Measurements from ENCODE around the gene CCDC3. TPM values are rescaled to one million over a fixed set of nuclear protein-coding genes. Genes with fewer than 3 reads are reported as not detected.

The CCDC3 gene
- total and polyA plus RNA-seq, 2 of the 8 experiments (the other 6 are each of a cell fraction or from before 2014, with no cell fraction given) = 3.4 to 3.7 TPM

DNA sequence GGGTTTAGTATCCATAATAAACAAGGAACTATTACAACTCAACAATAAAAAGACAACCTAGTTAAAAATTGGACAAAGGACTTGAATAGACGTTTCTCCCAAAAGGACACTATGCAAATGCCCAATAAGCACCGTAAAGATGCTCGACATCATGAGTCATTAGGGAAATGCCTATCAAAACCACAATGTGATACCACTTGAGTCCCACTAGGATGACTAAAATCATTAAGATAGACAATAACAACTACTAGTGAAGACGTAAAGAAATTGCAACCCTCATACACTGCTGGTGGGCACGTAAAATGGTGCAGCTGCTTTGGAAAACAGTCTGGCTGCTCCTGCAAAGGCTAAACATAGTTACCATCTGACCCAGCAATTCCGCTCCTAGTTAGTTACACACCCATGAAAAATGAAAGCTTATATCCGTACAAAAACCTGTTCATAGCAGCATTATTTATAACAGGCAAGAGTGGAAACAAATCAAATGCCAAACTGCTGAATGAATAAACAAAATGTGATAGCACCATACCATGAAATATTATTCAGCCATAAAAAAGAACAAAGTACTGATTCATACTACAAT lies 17.3 kb downstream of the CCDC3 start:
- POLR2A ChIA-PET (ENCODE audit: partially characterized antibody) = no interaction called here
- Histone ChIP-seq H4K5ac (ENCODE audit: insufficient read length, low read depth, low read length) (no peak overlapping the region), H3K4ac (replicated peaks; ENCODE audit: insufficient read length, low read depth, low read length) (no peak overlapping the region), H3K23ac (ENCODE audit: insufficient read length) (no peak overlapping the region), H3K23me2 (ENCODE audit: low read depth, low read length) (no peaks in the 10 kb centered on the region), H2BK120ac (replicated peaks; ENCODE audit: low read depth, low read length) (no peak overlapping the region), H4K20me1 (replicated peaks in 1 of 2; ENCODE audit: control insufficient read depth in 1 of 2, insufficient read depth in 2 of 2, low read length in 2 of 2) (no peaks in the 10 kb centered on the region), H3K56ac (replicated peaks; ENCODE audit: insufficient read length, low read depth, low read length) (no peak overlapping the region), H3K27ac (ENCODE audit: low read depth, low read length) (no peak overlapping the region), H2BK15ac (ENCODE audit: low read length) (no peak overlapping the region), H2AFZ (ENCODE audit: low read length) (no peak overlapping the region), H3K18ac (ENCODE audit: extremely low read depth, low read length) (no peak overlapping the region), H4K91ac (replicated peaks; ENCODE audit: insufficient read length, low read length) (no peak overlapping the region), H2AK5ac (ENCODE audit: low read depth, low read length) (no peak overlapping the region), H3K9ac (replicated peaks in 1 of 4; ENCODE audit: extremely low read depth in 1 of 4, low read depth in 3 of 4, low read length in 3 of 4) (no peak overlapping the region), H2BK20ac (ENCODE audit: low read length) (no peak overlapping the region), H4K8ac (ENCODE audit: extremely low read depth, insufficient read depth, low read length) (no peak overlapping the region), H3K4me3 (ENCODE audit: extremely low read depth in 1 of 4, insufficient read depth in 2 of 4, low read depth in 3 of 4, low read length in 4 of 4) (no peak overlapping the region), H2BK12ac (ENCODE audit: low read depth, low read length) (no peak overlapping the region), H2BK5ac (ENCODE audit: low read depth, low read length) (no peak overlapping the region), H3K79me1 (ENCODE audit: low read depth, low read length) (no peaks in the 10 kb centered on the region), H3K9me3 (ENCODE audit: insufficient read depth in 2 of 2, low read depth in 1 of 2, low read length in 1 of 2) (no peaks in the 10 kb centered on the region), H3K4me2 (ENCODE audit: insufficient read depth in 1 of 2, low read depth in 2 of 2, low read length in 2 of 2) (no peak overlapping the region), H3K14ac (ENCODE audit: insufficient read length) (no peak overlapping the region), H3K79me2 (ENCODE audit: control insufficient read depth in 1 of 2, insufficient read depth in 2 of 2, low read length in 2 of 2) (no peaks in the 10 kb centered on the region), H3K36me3 (ENCODE audit: control insufficient read depth in 2 of 4, insufficient read depth in 4 of 4, low read length in 3 of 4) (no peaks in the 10 kb centered on the region), H3K27me3 (replicated peaks in 1 of 4; ENCODE audit: control insufficient read depth in 3 of 4, extremely low read depth in 1 of 4, insufficient read depth in 3 of 4, low read length in 3 of 4) (no peaks in the 10 kb centered on the region), H3K4me1 (replicated peaks in 1 of 4; ENCODE audit: control insufficient read depth in 3 of 4, insufficient read depth in 4 of 4, low read length in 3 of 4) (no peaks in the 10 kb centered on the region)
- TF ChIP-seq, protein P1, sequence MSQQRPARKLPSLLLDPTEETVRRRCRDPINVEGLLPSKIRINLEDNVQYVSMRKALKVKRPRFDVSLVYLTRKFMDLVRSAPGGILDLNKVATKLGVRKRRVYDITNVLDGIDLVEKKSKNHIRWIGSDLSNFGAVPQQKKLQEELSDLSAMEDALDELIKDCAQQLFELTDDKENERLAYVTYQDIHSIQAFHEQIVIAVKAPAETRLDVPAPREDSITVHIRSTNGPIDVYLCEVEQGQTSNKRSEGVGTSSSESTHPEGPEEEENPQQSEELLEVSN (IDR thresholded peaks at IDR 0.05) = no peak
- no peak for TF ChIP-seq NRF1 (IDR thresholded peaks at IDR 0.05; ENCODE audit: low read depth, low read length)
- TF ChIP-seq EP300 (IDR thresholded peaks at IDR 0.05; ENCODE audit: borderline replicate concordance in 1 of 2, low read depth in 2 of 2, low read length in 2 of 2) = no peak
- TF ChIP-seq POLR2AphosphoS5 (IDR thresholded peaks at IDR 0.05; ENCODE audit: low read depth, low read length) = no peak
- no peak for TF ChIP-seq EGR1 (IDR thresholded peaks at IDR 0.05; ENCODE audit: borderline replicate concordance, low read depth, low read length)
- FAIRE-seq = no peak
- DNase-seq (ENCODE audit: low read depth in 1 of 2, low spot score in 2 of 2) = no peak
- WGBS, 2 experiments (ENCODE audit: extremely low coverage in 1 of 2, insufficient coverage in 1 of 2, insufficient read length in 1 of 2, insufficient replicate concordance in 2 of 2, low coverage in 1 of 2, low lambda C conversion rate in 2 of 2, missing lambda C conversion rate in 1 of 2) = 85% methylated on average over 7 of the region's 7 CpGs; no CpG with 5 or more reads in 1 of the 2 experiments
- CTCF ChIA-PET (ENCODE audit: partially characterized antibody) = interaction anchor here (0.6 to 0.9 kb wide), 3 partner anchors 9 to 51 kb away, joined by 3 to 4 read pairs (median 3); no protein-coding TSS in a partner anchor

Measured in H1 (cell line).